HepG2 (cell line): ENCODE measurements around the gene DBNDD2. TPM values are rescaled to one million over a fixed set of nuclear protein-coding genes. Genes with fewer than 3 reads are reported as not detected.
A peak's percentile ranks its signal among the peaks of the same experiment; 100 is the strongest.

ENCODE experiments used
- CBX2 ChIP-seq, 2 experiments: fragments of 200-600 bp in 1 of 2; sonication (generic); formaldehyde crosslinking in 1 of 2; IDR thresholded peaks; 2 replicates each; pipeline versions ENCODE4 v1.7.0 to v1.8.1; 2018 to 2022; ENCODE audit warnings: low read depth in 2 of 2, low read length in 1 of 2, mild to moderate bottlenecking in 1 of 2, missing genetic modification reagents in 1 of 2
- ELF1 ChIP-seq: sonication (generic); formaldehyde crosslinking; IDR thresholded peaks from 2 replicates; pipeline ENCODE4 v1.4.0; 2020; ENCODE audit warnings: missing genetic modification reagents
- EP300 ChIP-seq, 3 experiments: sonication (generic) in 1 of 3; formaldehyde crosslinking in 1 of 3; IDR thresholded peaks; 2 replicates each; pipeline versions ENCODE4 v1.5.1 to v1.6.1; 2011 to 2020; ENCODE audit warnings: low read depth in 2 of 3, low read length in 2 of 3, borderline replicate concordance in 1 of 3, improper control_type of control experiment in 1 of 3, mild to moderate bottlenecking in 1 of 3, missing genetic modification reagents in 1 of 3, moderate library complexity in 1 of 3
- ETV6 ChIP-seq: sonication (generic); formaldehyde crosslinking; conservative IDR thresholded peaks from 2 replicates; pipeline ENCODE4 v1.4.0; 2020; ENCODE audit warnings: missing genetic modification reagents
- IRF2 ChIP-seq: IDR thresholded peaks from 2 replicates; pipeline ENCODE4 v1.6.1; 2018; ENCODE audit warnings: missing genetic modification reagents, missing compliant biosample characterization
- JDP2 ChIP-seq: sonication (generic); formaldehyde crosslinking; IDR thresholded peaks from 2 replicates; pipeline ENCODE4 v1.8.1; 2022; ENCODE audit warnings: missing genetic modification reagents, borderline replicate concordance
- MYNN ChIP-seq: sonication (generic); formaldehyde crosslinking; IDR thresholded peaks from 2 replicates; pipeline ENCODE4 v1.4.0; 2020; ENCODE audit warnings: mild to moderate bottlenecking, low read depth, missing genetic modification reagents
- NFKB2 ChIP-seq: sonication (generic); formaldehyde crosslinking; IDR thresholded peaks from 2 replicates; pipeline ENCODE4 v1.4.0; 2020; ENCODE audit warnings: missing genetic modification reagents, borderline replicate concordance
- NR3C1 ChIP-seq: sonication (generic); formaldehyde crosslinking; IDR thresholded peaks from 2 replicates; pipeline ENCODE4 v1.4.0; 2020; ENCODE audit warnings: missing genetic modification reagents
- PAF1 ChIP-seq: IDR thresholded peaks from 2 replicates; pipeline ENCODE4 v1.6.1; 2016; ENCODE audit warnings: missing genetic modification reagents, missing compliant biosample characterization
- POLR2AphosphoS5 ChIP-seq: IDR thresholded peaks from 2 replicates; pipeline ENCODE4 v1.6.1; 2012; ENCODE audit warnings: low read depth, low read length
- RFX3 ChIP-seq: IDR thresholded peaks from 2 replicates; pipeline ENCODE4 v1.6.1; 2016; ENCODE audit warnings: missing biosample characterization, missing genetic modification reagents
- TP53 ChIP-seq: sonication (generic); formaldehyde crosslinking; conservative IDR thresholded peaks from 2 replicates; pipeline ENCODE4 v1.4.0; 2020; ENCODE audit warnings: missing genetic modification reagents
- ZFP62 ChIP-seq: sonication (generic); formaldehyde crosslinking; IDR thresholded peaks from 2 replicates; pipeline ENCODE4 v1.4.0; 2020; ENCODE audit warnings: missing genetic modification reagents
- ZIK1 ChIP-seq: sonication (generic); formaldehyde crosslinking; IDR thresholded peaks from 2 replicates; pipeline ENCODE4 v1.5.0; 2020; ENCODE audit warnings: mild to moderate bottlenecking, low read depth, missing genetic modification reagents, borderline replicate concordance
- ZNF251 ChIP-seq: sonication (generic); formaldehyde crosslinking; IDR thresholded peaks from 2 replicates; pipeline ENCODE4 v1.9.0; 2021; ENCODE audit warnings: mild to moderate bottlenecking, missing genetic modification reagents
- ZNF33A ChIP-seq: sonication (generic); formaldehyde crosslinking; IDR thresholded peaks from 2 replicates; pipeline ENCODE4 v1.5.1; 2020; ENCODE audit warnings: missing genetic modification reagents, mild to moderate bottlenecking, moderate library complexity, borderline replicate concordance
- ZNF616 ChIP-seq: sonication (generic); formaldehyde crosslinking; IDR thresholded peaks from 2 replicates; pipeline ENCODE4 v1.5.0; 2020; ENCODE audit warnings: low read depth, mild to moderate bottlenecking, missing genetic modification reagents
- polyA plus RNA-seq, 8 experiments: library from polyadenylated mRNA; depleted of rRNA in 3 of 8; stranded (reverse) in 7 of 8; unstranded in 1 of 8; fragments of >200 nt; fragmentation: Illumina TruSeq in 4 of 8; extraction: Trizol in 4 of 8; gene quantifications; 2 replicates each; pipeline versions ENCODE4 v1.2.1 to v1.2.3, GENCODE V29; 2011 to 2016; ENCODE audit warnings: low read depth in 4 of 8, missing spikeins in 1 of 8, mixed read lengths in 1 of 8; ENCODE audit not compliant: insufficient read depth in 1 of 8
- total RNA-seq, 5 experiments: library from RNA; depleted of rRNA; stranded (reverse); fragments of >200 nt; fragmentation: Illumina TruSeq; extraction: Trizol; gene quantifications; 2 replicates each; pipeline ENCODE4 v1.2.3, GENCODE V29; 2016; ENCODE audit warnings: low read depth in 1 of 5
- TF ChIP-seq, protein P1 (sequence below): sonication (generic); formaldehyde crosslinking; IDR thresholded peaks from 2 replicates; pipeline ENCODE4 v1.5.0; 2020; ENCODE audit warnings: missing genetic modification reagents
- TF ChIP-seq, protein P2 (sequence below): sonication (generic); formaldehyde crosslinking; IDR thresholded peaks from 2 replicates; pipeline ENCODE4 v1.4.0; 2020; ENCODE audit warnings: missing genetic modification reagents, borderline replicate concordance
- TF ChIP-seq, protein P3 (sequence below): sonication (generic); formaldehyde crosslinking; IDR thresholded peaks from 2 replicates; pipeline ENCODE4 v1.4.0; 2020; ENCODE audit warnings: missing genetic modification reagents

The DBNDD2 gene
- total and polyA plus RNA-seq, 2 of the 13 experiments (the other 11 are each of a cell fraction or from before 2014, with no cell fraction given), result 16.7 to 47.6 TPM

DNA sequence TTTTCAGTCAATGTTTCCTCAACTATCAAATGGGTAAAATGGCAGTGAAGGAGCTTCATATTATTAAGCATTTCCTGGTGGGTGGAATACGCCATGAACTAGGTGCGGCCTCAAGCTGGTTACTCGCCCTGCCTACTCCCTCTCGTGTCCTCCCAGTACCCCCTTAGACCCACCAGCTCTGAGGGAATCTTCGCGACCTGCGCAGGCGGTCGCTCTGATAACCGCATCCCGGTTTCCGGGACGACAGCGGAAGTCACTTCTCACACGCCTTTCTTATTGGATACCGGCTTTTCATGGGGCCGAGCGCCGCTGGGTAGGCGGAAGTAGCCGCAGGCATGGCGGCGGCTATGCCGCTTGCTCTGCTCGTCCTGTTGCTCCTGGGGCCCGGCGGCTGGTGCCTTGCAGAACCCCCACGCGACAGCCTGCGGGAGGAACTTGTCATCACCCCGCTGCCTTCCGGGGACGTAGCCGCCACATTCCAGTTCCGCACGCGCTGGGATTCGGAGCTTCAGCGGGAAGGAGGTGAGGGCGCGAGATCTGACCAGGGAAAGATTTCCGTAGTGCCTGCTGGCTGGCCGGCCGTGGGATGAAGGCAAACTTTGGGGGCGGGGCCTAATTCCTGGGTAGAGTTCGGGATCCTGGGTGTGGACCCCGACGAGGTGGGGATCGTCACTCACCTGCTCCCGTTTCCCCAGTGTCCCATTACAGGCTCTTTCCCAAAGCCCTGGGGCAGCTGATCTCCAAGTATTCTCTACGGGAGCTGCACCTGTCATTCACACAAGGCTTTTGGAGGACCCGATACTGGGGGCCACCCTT is 7.9 kb downstream of the DBNDD2 start, which contains the start of gene PIGT (continued):
- TF ChIP-seq, protein P1, sequence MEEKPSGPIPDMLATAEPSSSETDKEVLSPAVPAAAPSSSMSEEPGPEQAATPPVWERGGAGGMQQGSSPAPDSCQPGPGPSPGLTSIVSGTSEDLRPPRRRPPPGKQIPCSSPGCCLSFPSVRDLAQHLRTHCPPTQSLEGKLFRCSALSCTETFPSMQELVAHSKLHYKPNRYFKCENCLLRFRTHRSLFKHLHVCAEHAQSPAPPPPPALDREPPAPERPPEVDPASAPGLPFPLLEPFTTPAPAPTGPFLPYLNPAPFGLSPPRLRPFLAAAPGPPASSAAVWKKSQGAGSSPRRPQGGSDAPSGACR (CRISPR knock-in tag), result peak; percentile 95
- TF ChIP-seq PAF1 (CRISPR knock-in tag), result no peak
- TF ChIP-seq POLR2AphosphoS5, result peak; percentile 99
- no peak for TF ChIP-seq CBX2 (IDR thresholded peaks at IDR 0.05; ENCODE audit: low read depth, low read length)
- peak; percentile 14; the same call in 1 of the 2 replicates for TF ChIP-seq CBX2 (CRISPR knock-in tag; IDR thresholded peaks at IDR 0.05; ENCODE audit: low read depth)
- TF ChIP-seq ZIK1, result peak; percentile 93
- TF ChIP-seq EP300 (IDR thresholded peaks at IDR 0.05; ENCODE audit: low read depth in 2 of 2, low read length in 2 of 2), result peak; percentile 40 to 46; a peak in 2 of 4 replicates
- peak; percentile 37; the same call in 1 of the 2 replicates for TF ChIP-seq EP300 (CRISPR knock-in tag; IDR thresholded peaks at IDR 0.05; ENCODE audit: borderline replicate concordance)
- peak; percentile 62; the same call in 1 of the 2 replicates for TF ChIP-seq RFX3 (CRISPR knock-in tag)
- TF ChIP-seq, protein P2, sequence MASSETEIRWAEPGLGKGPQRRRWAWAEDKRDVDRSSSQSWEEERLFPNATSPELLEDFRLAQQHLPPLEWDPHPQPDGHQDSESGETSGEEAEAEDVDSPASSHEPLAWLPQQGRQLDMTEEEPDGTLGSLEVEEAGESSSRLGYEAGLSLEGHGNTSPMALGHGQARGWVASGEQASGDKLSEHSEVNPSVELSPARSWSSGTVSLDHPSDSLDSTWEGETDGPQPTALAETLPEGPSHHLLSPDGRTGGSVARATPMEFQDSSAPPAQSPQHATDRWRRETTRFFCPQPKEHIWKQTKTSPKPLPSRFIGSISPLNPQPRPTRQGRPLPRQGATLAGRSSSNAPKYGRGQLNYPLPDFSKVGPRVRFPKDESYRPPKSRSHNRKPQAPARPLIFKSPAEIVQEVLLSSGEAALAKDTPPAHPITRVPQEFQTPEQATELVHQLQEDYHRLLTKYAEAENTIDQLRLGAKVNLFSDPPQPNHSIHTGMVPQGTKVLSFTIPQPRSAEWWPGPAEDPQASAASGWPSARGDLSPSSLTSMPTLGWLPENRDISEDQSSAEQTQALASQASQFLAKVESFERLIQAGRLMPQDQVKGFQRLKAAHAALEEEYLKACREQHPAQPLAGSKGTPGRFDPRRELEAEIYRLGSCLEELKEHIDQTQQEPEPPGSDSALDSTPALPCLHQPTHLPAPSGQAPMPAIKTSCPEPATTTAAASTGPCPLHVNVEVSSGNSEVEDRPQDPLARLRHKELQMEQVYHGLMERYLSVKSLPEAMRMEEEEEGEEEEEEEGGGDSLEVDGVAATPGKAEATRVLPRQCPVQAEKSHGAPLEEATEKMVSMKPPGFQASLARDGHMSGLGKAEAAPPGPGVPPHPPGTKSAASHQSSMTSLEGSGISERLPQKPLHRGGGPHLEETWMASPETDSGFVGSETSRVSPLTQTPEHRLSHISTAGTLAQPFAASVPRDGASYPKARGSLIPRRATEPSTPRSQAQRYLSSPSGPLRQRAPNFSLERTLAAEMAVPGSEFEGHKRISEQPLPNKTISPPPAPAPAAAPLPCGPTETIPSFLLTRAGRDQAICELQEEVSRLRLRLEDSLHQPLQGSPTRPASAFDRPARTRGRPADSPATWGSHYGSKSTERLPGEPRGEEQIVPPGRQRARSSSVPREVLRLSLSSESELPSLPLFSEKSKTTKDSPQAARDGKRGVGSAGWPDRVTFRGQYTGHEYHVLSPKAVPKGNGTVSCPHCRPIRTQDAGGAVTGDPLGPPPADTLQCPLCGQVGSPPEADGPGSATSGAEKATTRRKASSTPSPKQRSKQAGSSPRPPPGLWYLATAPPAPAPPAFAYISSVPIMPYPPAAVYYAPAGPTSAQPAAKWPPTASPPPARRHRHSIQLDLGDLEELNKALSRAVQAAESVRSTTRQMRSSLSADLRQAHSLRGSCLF, result peak; percentile 82; the same call in 1 of the 2 replicates
- peak; percentile 99 for TF ChIP-seq ELF1 (CRISPR knock-in tag)
- no peak; the same call in 1 of the 2 replicates for TF ChIP-seq JDP2 (CRISPR knock-in tag)
- peak; percentile 39; the same call in 1 of the 2 replicates for TF ChIP-seq ZFP62 (CRISPR knock-in tag)
- no peak for TF ChIP-seq NR3C1 (CRISPR knock-in tag)
- no peak for TF ChIP-seq ZNF616 (CRISPR knock-in tag)
- peak; percentile 80; the same call in 1 of the 2 replicates for TF ChIP-seq MYNN (CRISPR knock-in tag)
- TF ChIP-seq ETV6 (CRISPR knock-in tag), result peak; percentile 94
- peak; percentile 78 for TF ChIP-seq IRF2 (CRISPR knock-in tag)
- no peak for TF ChIP-seq ZNF251 (CRISPR knock-in tag)
- peak; percentile 96 for TF ChIP-seq NFKB2 (CRISPR knock-in tag)
- peak; percentile 93; the same call in 1 of the 2 replicates for TF ChIP-seq ZNF33A
- TF ChIP-seq, protein P3, sequence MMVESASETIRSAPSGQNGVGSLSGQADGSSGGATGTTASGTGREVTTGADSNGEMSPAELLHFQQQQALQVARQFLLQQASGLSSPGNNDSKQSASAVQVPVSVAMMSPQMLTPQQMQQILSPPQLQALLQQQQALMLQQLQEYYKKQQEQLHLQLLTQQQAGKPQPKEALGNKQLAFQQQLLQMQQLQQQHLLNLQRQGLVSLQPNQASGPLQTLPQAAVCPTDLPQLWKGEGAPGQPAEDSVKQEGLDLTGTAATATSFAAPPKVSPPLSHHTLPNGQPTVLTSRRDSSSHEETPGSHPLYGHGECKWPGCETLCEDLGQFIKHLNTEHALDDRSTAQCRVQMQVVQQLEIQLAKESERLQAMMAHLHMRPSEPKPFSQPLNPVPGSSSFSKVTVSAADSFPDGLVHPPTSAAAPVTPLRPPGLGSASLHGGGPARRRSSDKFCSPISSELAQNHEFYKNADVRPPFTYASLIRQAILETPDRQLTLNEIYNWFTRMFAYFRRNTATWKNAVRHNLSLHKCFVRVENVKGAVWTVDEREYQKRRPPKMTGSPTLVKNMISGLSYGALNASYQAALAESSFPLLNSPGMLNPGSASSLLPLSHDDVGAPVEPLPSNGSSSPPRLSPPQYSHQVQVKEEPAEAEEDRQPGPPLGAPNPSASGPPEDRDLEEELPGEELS (CRISPR knock-in tag), result no peak
- no peak for TF ChIP-seq TP53 (CRISPR knock-in tag)
